ENCODE data around the gene PON2. TPM values are rescaled to one million over a fixed set of nuclear protein-coding genes. Genes with fewer than 3 reads are reported as not detected.

PON2 gene
- total and polyA plus RNA-seq, 2 of the 8 experiments (the other 6 are each of a cell fraction or from before 2014, with no cell fraction given), result 20.6 to 31.0 TPM

- TF ChIP-seq EP300 (IDR thresholded peaks at IDR 0.05; ENCODE audit: borderline replicate concordance in 1 of 2, low read depth in 2 of 2, low read length in 2 of 2), result no peak
Measured at GRCh38 chr7:95391761-95392160, 43.1 kb downstream of the PON2 start (continued).
